ENCODE measurements around the gene DNAJC21. TPM values are rescaled to one million over a fixed set of nuclear protein-coding genes. Genes with fewer than 3 reads are reported as not detected.

The DNAJC21 gene
- polyA plus RNA-seq, 1 donor (not counting 4 experiments of a cell fraction or from before 2014, with no cell fraction given), result 29.6 TPM

DNA sequence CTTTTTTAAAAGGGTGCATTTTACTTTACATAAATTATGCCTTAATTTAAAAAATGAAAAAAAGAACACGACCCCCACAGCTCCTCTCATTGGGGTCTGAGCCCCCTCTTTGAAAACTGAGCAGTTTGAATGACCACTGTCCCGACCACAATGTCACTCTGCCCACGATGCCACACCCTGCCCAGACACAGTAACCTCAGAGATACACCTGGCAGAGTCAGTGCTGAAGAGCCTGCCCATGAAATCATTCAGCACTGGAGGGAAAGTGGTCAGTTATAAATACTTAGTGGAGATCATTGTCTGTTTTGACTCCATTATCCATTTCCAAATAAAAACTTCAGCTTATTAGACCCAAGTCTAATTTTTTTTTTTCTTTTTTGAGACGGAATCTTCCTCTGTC is 49.3 kb downstream of the DNAJC21 start:
- Histone ChIP-seq H3K9ac (ENCODE audit: control insufficient read depth, extremely low read depth, insufficient read depth, low read length) (no peak overlapping the region), H3K4me1 (ENCODE audit: control insufficient read depth, extremely low read depth, insufficient read depth, low read length) (no peaks in the 10 kb centered on the region), H3K27ac (ENCODE audit: control insufficient read depth, insufficient read depth, low read length) (no peak overlapping the region), H4K20me1 (ENCODE audit: control insufficient read depth, extremely low read depth, insufficient read depth, low read length) (no peaks in the 10 kb centered on the region), H3K27me3 (ENCODE audit: control insufficient read depth, extremely low read depth, insufficient read depth, low read length) (no peaks in the 10 kb centered on the region), H3K36me3 (ENCODE audit: control insufficient read depth in 2 of 2, extremely low read depth in 1 of 2, insufficient read depth in 2 of 2, low read length in 2 of 2) (no peaks in the 10 kb centered on the region), H3K9me3 (ENCODE audit: control insufficient read depth, low read depth, low read length) (no peaks in the 10 kb centered on the region), H3K4me3 (ENCODE audit: control insufficient read depth in 2 of 3, extremely low read depth in 1 of 3, insufficient read depth in 2 of 3, low read depth in 1 of 3, low read length in 3 of 3) (no peak overlapping the region), H3K79me2 (ENCODE audit: control insufficient read depth, insufficient read depth, low read length) (no peaks in the 10 kb centered on the region), H2AFZ (ENCODE audit: control insufficient read depth, low read length) (no peak overlapping the region), H3K9me1 (ENCODE audit: control insufficient read depth, extremely low read depth, insufficient read depth, low read length) (no peaks in the 10 kb centered on the region), H3K4me2 (ENCODE audit: control insufficient read depth, extremely low read depth, insufficient read depth, low read depth, low read length) (no peak overlapping the region)
- no peak for FAIRE-seq
- dilution Hi-C loops (cut with MboI; ENCODE audit: extremely low pct_ligation_motif_present, low sequenced_read_pairs), result no loop called here
- TF ChIP-seq EZH2 (IDR thresholded peaks at IDR 0.05; ENCODE audit: low read length), result no peak
- no peak for DNase-seq (ENCODE audit: low read depth, low spot score)

DNA sequence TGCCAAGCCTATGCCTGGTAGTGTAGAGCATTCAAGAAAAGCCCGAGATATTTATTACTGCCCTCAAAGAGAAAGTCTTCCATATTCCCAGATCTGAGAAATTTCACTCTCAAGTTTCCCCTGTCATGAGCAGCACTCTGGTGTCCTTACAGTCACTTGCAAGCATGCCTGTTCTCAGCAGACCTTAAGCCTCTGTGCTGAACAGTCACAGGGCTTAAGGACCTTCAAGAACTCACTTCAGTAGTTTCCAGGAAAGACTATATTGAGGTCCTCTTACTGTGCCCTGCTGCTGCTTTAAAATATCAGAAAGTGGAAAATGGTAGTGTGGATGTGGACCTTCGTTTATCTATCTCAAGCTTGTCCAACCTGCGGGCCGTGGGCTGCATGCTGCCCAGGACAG is 53.5 kb downstream of the DNAJC21 start:
- dilution Hi-C loops (cut with MboI; ENCODE audit: extremely low pct_ligation_motif_present, low sequenced_read_pairs), result no loop called here
- FAIRE-seq, result no peak
- Histone ChIP-seq H3K4me1 (ENCODE audit: control insufficient read depth, extremely low read depth, insufficient read depth, low read length) (no peaks in the 10 kb centered on the region), H3K9me3 (ENCODE audit: control insufficient read depth, low read depth, low read length) (no peaks in the 10 kb centered on the region), H3K27ac (ENCODE audit: control insufficient read depth, insufficient read depth, low read length) (no peak overlapping the region), H3K79me2 (ENCODE audit: control insufficient read depth, insufficient read depth, low read length) (no peaks in the 10 kb centered on the region), H3K4me2 (ENCODE audit: control insufficient read depth, extremely low read depth, insufficient read depth, low read depth, low read length) (no peak overlapping the region), H3K36me3 (ENCODE audit: control insufficient read depth in 2 of 2, extremely low read depth in 1 of 2, insufficient read depth in 2 of 2, low read length in 2 of 2) (no peaks in the 10 kb centered on the region), H3K9me1 (ENCODE audit: control insufficient read depth, extremely low read depth, insufficient read depth, low read length) (no peaks in the 10 kb centered on the region), H4K20me1 (ENCODE audit: control insufficient read depth, extremely low read depth, insufficient read depth, low read length) (no peaks in the 10 kb centered on the region), H3K27me3 (ENCODE audit: control insufficient read depth, extremely low read depth, insufficient read depth, low read length) (no peaks in the 10 kb centered on the region), H2AFZ (ENCODE audit: control insufficient read depth, low read length) (no peak overlapping the region), H3K9ac (ENCODE audit: control insufficient read depth, extremely low read depth, insufficient read depth, low read length) (no peak overlapping the region), H3K4me3 (ENCODE audit: control insufficient read depth in 2 of 3, extremely low read depth in 1 of 3, insufficient read depth in 2 of 3, low read depth in 1 of 3, low read length in 3 of 3) (no peak overlapping the region)
- TF ChIP-seq, protein P1, sequence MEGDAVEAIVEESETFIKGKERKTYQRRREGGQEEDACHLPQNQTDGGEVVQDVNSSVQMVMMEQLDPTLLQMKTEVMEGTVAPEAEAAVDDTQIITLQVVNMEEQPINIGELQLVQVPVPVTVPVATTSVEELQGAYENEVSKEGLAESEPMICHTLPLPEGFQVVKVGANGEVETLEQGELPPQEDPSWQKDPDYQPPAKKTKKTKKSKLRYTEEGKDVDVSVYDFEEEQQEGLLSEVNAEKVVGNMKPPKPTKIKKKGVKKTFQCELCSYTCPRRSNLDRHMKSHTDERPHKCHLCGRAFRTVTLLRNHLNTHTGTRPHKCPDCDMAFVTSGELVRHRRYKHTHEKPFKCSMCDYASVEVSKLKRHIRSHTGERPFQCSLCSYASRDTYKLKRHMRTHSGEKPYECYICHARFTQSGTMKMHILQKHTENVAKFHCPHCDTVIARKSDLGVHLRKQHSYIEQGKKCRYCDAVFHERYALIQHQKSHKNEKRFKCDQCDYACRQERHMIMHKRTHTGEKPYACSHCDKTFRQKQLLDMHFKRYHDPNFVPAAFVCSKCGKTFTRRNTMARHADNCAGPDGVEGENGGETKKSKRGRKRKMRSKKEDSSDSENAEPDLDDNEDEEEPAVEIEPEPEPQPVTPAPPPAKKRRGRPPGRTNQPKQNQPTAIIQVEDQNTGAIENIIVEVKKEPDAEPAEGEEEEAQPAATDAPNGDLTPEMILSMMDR (optimal IDR thresholded peaks at IDR 0.05 in 1 of 3, IDR thresholded peaks at IDR 0.05 in 1 of 3, conservative IDR thresholded peaks at IDR 0.05 in 1 of 3; ENCODE audit: extremely low read depth in 1 of 3, insufficient read depth in 2 of 3, low read length in 3 of 3), result no peak
- no peak for TF ChIP-seq EZH2 (IDR thresholded peaks at IDR 0.05; ENCODE audit: low read length)
- no peak for DNase-seq (ENCODE audit: low read depth, low spot score)

DNA sequence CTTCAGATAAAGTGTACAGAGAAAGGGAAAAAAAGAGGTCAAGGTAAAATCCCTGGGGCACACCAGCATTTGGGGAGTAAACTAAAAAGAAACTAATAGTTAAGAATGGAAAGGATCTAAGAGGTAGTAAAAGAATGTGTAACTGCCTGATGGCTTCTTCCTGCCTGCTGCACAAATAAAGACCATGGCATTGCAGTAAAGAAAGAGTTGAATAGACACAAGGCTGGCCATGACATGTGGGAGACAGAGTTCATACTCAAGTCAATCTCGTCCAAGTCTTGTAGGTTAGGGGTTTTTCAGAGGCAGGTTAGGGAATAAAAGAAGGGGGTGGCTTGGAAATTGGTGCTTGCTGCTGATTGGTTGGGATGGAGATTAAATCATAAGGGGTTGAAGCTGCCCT is 57.6 kb downstream of the DNAJC21 start:
- no peak overlapping the region for H3K27ac ChIP-seq (ENCODE audit: control insufficient read depth, insufficient read depth, low read length)
- no peaks in the 10 kb centered on the region for H3K9me3 ChIP-seq (ENCODE audit: control insufficient read depth, low read depth, low read length)
- FAIRE-seq (no peak), DNase-seq (ENCODE audit: low read depth, low spot score) (no peak)
- no peaks in the 10 kb centered on the region for H3K4me1 ChIP-seq (ENCODE audit: control insufficient read depth, extremely low read depth, insufficient read depth, low read length)
- H3K9ac ChIP-seq (ENCODE audit: control insufficient read depth, extremely low read depth, insufficient read depth, low read length), result no peak overlapping the region
- H3K36me3 ChIP-seq (ENCODE audit: control insufficient read depth in 2 of 2, extremely low read depth in 1 of 2, insufficient read depth in 2 of 2, low read length in 2 of 2), result no peaks in the 10 kb centered on the region
- H4K20me1 ChIP-seq (ENCODE audit: control insufficient read depth, extremely low read depth, insufficient read depth, low read length), result no peaks in the 10 kb centered on the region
- H3K79me2 ChIP-seq (ENCODE audit: control insufficient read depth, insufficient read depth, low read length), result no peaks in the 10 kb centered on the region
- no peaks in the 10 kb centered on the region for H3K9me1 ChIP-seq (ENCODE audit: control insufficient read depth, extremely low read depth, insufficient read depth, low read length)
- no peak overlapping the region for H2AFZ ChIP-seq (ENCODE audit: control insufficient read depth, low read length)
- TF ChIP-seq, protein P1 (optimal IDR thresholded peaks at IDR 0.05 in 1 of 3, IDR thresholded peaks at IDR 0.05 in 1 of 3, conservative IDR thresholded peaks at IDR 0.05 in 1 of 3; ENCODE audit: extremely low read depth in 1 of 3, insufficient read depth in 2 of 3, low read length in 3 of 3), result no peak
- no peak for TF ChIP-seq EZH2 (IDR thresholded peaks at IDR 0.05; ENCODE audit: low read length)
- no peak overlapping the region for H3K4me2 ChIP-seq (ENCODE audit: control insufficient read depth, extremely low read depth, insufficient read depth, low read depth, low read length)
- no peaks in the 10 kb centered on the region for H3K27me3 ChIP-seq (ENCODE audit: control insufficient read depth, extremely low read depth, insufficient read depth, low read length)
- dilution Hi-C loops (cut with MboI; ENCODE audit: extremely low pct_ligation_motif_present, low sequenced_read_pairs), result no loop called here
- H3K4me3 ChIP-seq (ENCODE audit: control insufficient read depth in 2 of 3, extremely low read depth in 1 of 3, insufficient read depth in 2 of 3, low read depth in 1 of 3, low read length in 3 of 3), result no peak overlapping the region

Data from keratinocyte (primary cell).